ENCODE measurements around the gene CCNJ. TPM values are rescaled to one million over a fixed set of nuclear protein-coding genes. Genes with fewer than 3 reads are reported as not detected.
"Not testable (repeated sequence)": the region's sequence is repeated elsewhere in the genome, so short reads cannot be mapped to it uniquely, and the experiment has no call there.

CCNJ gene
- 6.4 TPM for polyA plus RNA-seq (2013, experiment 1 of 2; ENCODE audit: insufficient read length)
- 6.6 TPM for polyA plus RNA-seq (2013, experiment 2 of 2; ENCODE audit: insufficient read length)

GRCh38 chr10:96043033-96043892 lies at the start of gene CCNJ:
Gene CCNJ (plus strand): TSS chr10:96043583. CDS start chr10:96044394, 811 bp downstream.
- DNase-seq: peak; percentile 91

GRCh38 chr10:95994376-95994775 lies 49.0 kb upstream of the CCNJ start:
- DNase-seq: not testable (repeated sequence)

GRCh38 chr10:95998255-95998784 lies 45.1 kb upstream of the CCNJ start:
- DNase-seq: no peak

- DNase-seq: no peak
These were observed 29.4 kb upstream of the CCNJ start for GRCh38 chr10:96013956-96014355.

GRCh38 chr10:96014473-96015102 lies 28.8 kb upstream of the CCNJ start:
- no peak for DNase-seq

- peak; percentile 54 for DNase-seq
These were observed 26.1 kb upstream of the CCNJ start for GRCh38 chr10:96017191-96017687.

- DNase-seq: no peak
These were observed 22.1 kb upstream of the CCNJ start for GRCh38 chr10:96021332-96021731.

GRCh38 chr10:96022739-96023138 lies 20.6 kb upstream of the CCNJ start:
- no peak for DNase-seq

GRCh38 chr10:96023168-96023567 lies 20.2 kb upstream of the CCNJ start:
- DNase-seq: no peak

GRCh38 chr10:96025566-96025965 lies 17.8 kb upstream of the CCNJ start:
- DNase-seq: no peak

- no peak for DNase-seq
These were observed 8.8 kb upstream of the CCNJ start for GRCh38 chr10:96034625-96035024.

- no peak for DNase-seq
These were observed 4.7 kb upstream of the CCNJ start for GRCh38 chr10:96038476-96039387.

- DNase-seq: no peak
These were observed 2.2 kb upstream of the CCNJ start for GRCh38 chr10:96041146-96041545.

- peak; percentile 40 for DNase-seq
These were observed 721 bp downstream of the CCNJ start for GRCh38 chr10:96043893-96044715.

- DNase-seq: peak; percentile 27
These were observed 1.4 kb downstream of the CCNJ start for GRCh38 chr10:96044736-96045135.

- DNase-seq: no peak
These were observed 3.2 kb downstream of the CCNJ start for GRCh38 chr10:96046546-96046945.

GRCh38 chr10:96047004-96047649 lies 3.7 kb downstream of the CCNJ start:
- DNase-seq: no peak

GRCh38 chr10:96047925-96048324 lies 4.5 kb downstream of the CCNJ start:
- not testable (repeated sequence) for DNase-seq

GRCh38 chr10:96049340-96049739 lies 6.0 kb downstream of the CCNJ start:
- no peak for DNase-seq

- DNase-seq: no peak
These were observed 10.6 kb downstream of the CCNJ start for GRCh38 chr10:96053985-96054384.

GRCh38 chr10:96056787-96057186 lies 13.4 kb downstream of the CCNJ start:
- DNase-seq: no peak

Measured in fibroblast of skin of scalp (primary cell).